ENCODE data around the gene WASF2.

- no peak for TF ChIP-seq CTCF (IDR thresholded peaks at IDR 0.05; ENCODE audit: low read depth, low read length)
- peak; percentile 57 for TF ChIP-seq POLR2A (IDR thresholded peaks at IDR 0.05; ENCODE audit: extremely low read depth, insufficient read length)
- peak; percentile 88 for TF ChIP-seq MYC (IDR thresholded peaks at IDR 0.05; ENCODE audit: low read depth, low read length)
Measured at GRCh38 chr1:27525296-27526272, 35.6 kb upstream of the WASF2 start.
